NCI-H524 treated with DMSO at 0.1 percent for 48 hours (cell line): ENCODE results near the gene AFF1.

Experiments
- DNase-seq: peaks from one replicate; lab custom pipeline; 2025; lab: John Stamatoyannopoulos, UW

The AFF1 gene

GRCh38 chr4:86921608-86922252 is 13.1 kb upstream of the AFF1 start:
- DNase-seq, result no peak

DNA sequence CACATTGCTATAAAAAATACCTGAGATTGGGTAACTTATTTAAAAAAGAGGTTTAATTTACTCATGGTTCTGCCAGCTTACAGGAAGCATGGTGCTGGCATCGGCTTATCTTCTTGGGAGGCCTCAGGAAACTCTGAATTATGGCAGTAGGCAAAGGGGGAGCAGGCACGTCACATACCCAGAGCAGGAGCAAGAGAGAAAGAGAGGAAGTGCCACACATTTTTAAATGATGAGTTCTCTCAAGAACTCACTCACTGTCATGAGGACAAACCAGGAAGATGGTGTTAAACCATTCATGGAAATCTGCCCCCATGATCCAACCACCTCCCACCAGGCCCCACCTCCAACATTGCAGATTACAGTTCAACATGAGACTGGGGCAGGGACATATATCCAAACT is 10.0 kb upstream of the AFF1 start:
- no peak for DNase-seq

GRCh38 chr4:86926435-86927086 is 8.2 kb upstream of the AFF1 start:
- no peak for DNase-seq

DNA sequence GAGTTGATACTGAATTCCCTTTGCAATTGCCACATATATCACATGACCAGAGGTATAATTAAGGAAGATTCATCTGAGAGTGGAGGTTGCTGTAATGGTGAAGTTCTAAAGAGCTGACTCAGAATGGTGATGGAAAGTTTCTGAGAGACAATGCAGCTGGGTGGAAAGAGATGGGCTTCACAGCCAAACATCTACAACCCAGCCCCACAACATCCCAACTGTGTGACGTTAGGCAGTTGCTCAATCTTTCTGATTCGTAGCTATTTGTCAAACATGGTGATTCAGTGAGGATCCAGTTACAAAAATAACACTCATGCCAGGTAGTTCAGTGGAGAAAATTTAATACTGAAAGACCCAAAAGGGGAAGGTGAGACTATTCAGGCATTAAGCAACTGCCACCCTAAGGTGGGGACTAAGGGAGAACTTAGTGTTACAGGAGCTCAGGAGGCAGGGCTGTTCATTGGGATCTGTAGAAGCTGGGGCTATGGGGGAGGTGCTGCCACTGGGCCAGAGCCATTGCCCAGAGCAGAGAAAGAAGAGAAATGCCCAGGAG is 6.9 kb upstream of the AFF1 start:
- DNase-seq, result no peak

DNA sequence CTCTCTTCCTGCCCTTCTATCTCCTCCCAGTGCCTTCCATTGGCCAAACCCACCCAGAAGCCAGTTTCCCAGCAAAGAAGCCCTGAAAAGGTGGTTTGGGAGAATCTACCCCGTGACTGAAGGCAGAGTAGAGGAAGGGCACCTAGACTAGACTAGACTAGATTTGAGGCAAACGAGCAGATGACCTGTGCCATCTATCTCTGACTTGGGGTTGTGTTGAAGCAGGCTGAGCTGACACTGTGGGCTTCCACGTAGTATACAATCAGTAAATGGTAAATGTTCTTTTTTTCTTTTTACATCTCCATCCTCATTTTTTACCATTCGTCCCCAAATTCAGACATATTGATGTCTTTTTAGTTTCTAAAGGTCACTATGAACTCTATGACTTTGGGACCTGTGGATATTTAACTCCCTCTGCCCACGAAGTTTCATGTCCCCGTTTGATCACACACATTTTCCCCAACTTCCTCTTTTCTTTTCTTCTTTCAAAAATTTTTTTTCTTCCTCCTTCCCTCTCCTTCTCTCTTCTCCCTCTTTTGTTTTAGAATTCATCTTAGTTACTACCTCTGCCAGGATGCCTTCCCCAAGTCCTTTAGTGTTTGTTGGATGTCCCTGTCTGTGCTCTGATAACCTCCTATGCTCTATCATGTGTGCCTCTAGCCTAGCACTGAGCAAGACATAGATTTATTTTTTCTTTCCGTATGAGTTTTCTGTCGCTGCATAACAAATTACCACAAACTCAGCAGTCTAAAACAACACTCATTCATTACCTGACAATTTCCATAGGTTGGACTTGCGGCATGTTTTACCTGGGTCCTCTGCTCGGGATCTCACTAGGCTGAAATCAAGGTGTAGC is 6.2 kb upstream of the AFF1 start:
- DNase-seq, result no peak

DNA sequence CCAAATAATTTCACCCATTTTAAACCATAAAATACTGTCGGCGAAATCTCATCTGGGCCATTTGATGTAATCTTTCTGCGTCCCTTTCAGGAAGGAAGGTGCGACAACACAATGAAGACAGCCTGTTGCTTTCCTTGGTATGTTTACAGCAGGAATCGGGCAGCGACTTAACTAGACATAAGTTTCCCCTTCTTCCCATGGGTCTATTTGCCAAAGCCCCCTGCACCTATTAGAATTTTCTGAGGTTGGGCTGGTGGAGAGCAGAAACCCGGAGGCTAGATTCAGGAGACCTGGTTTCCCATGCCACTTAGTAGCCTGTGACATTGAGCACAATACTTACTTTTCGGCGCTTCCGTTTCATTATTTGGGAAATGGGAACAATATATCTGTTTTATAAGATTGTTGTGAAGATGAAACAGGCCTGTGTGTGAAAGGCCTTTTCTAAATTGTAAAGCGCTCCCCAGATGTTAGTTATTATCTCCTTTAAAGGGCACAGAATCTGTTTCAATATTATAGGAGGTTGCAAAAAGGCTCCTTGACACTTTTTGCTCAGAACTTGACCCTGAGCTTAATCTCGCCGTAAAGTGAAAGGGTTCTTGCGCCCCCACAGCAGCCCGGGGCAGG is 552 bp upstream of the AFF1 start:
- DNase-seq, result no peak

GRCh38 chr4:86935566-86935852 is 698 bp downstream of the AFF1 start:
- DNase-seq, result no peak

DNA sequence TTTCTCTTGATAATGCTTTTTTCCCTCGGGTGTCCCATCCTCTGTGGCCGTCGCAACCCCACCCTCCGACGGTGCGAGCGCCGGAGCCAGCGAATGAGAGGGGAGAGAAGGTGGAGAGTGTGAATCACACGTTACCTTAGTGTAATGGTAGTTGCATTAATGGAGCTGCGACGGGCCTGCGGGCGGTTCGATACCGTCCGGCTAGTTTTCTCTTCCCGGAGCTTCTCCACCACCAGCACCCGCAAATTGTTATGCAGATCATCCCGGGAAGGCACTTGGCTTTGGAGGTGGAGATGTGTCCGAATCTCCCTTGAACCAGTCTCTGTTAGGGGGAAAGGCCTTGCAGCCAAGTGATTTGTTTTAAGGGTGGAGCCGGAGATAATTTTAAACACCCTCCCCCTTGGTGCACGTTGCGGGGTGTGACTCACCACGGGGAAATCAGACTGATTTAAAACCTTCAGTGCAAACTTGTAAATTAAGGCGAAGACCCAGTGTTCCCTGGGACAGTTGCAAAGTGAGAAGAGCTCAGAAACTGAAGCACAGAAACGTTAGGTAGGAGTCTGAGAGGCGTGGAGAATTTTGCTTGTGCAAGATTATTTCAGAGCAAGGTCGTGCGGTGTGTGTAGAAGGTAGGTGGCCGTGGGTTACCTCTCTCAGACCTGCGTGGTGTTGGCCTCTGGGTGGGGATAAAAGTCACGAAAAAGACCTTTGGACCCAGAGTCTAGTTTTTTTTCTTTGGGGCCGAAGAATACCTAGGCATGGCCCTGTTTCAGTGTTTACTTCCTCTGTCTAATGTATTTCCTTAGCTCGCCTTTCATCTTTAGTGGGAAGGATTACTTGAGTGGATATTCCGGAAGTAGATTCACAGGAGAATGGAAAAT is 1.3 kb downstream of the AFF1 start:
- no peak for DNase-seq

- no peak for DNase-seq
Measured at GRCh38 chr4:86938771-86939520, 4.1 kb downstream of the AFF1 start.

- DNase-seq, result no peak
Measured at GRCh38 chr4:86939729-86940575, 5.1 kb downstream of the AFF1 start.

DNA sequence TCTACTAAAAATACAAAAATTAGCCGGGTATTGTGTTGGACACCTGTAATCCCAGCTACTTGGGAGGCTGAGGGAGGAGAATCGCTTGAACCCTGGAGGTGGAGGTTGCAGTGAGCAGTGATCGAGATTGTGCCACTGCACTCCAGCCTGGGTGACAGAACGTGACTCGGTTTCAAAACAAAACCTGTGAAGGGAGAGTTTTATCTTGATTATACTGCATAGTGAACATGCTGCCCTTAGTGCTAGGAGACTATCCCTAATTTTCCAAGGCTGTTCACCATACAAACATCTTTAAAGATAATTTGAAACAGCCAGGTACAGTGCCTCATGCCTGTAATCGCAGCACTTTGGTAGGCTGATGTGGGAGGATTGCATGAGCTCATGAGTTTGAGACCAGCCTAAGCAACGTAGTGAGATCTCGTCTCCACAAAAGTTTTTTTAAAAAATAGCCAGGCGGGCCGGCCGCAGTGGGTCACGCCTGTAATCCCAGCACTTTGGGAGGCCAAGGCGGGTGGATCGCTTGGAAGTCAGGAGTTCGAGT is 6.2 kb downstream of the AFF1 start:
- no peak for DNase-seq

DNA sequence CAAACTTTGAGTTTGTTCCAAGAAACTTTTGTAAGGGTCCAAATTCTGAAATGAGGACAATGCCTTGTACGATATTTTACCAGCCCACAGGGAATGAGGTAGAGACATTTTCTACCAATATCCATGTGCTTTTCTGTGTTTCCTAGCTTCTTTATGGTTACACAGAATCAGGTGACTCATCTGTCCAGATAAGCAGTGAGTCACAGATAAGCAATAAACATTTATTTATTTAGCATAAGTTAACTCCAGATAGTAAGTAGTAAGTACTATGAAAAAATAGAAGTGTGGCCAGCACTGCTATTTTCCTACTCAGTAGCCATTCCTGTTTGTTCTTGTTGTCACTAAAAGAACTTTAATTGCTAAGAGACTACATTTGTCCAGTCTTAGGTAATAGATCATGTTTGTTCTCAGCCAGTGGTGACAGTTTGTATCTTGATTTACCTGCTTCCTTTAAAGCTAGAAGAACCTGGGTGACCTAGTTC is 7.4 kb downstream of the AFF1 start:
- no peak for DNase-seq

- DNase-seq, result no peak
Measured at GRCh38 chr4:86944964-86945781, 10.4 kb downstream of the AFF1 start.

DNA sequence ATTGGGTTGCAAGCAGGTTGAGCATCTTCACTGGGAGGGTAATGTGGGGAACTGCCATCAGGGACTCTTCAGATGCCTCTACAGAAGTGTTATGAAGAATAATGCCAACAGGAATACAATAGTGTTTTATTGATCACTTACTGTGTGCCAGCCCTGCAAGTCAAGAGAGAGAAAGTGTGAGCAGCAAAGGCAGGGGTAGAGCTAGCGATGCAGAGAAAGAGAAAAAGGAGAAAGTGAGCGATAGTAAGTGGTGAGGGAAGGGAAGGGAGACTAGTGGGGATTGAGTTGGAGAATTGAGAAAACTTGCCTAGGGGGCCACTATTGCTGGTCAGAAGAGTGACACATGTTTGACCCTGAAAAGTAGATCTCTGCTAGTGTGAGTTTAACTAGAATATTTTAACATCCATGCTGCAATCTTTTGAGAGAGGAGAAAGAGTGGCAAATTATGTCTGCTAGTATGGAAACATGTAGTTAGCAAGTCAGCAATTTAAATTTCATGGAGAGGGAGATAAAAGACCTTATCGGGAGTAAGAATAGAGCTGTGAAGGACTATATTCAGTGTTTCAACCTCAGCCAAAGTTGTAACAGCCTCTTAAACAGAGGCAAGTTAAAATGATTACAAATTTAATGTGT is 12.2 kb downstream of the AFF1 start:
- no peak for DNase-seq

GRCh38 chr4:86947501-86948120 is 12.8 kb downstream of the AFF1 start:
- no peak for DNase-seq

GRCh38 chr4:86948276-86948675 is 13.5 kb downstream of the AFF1 start:
- no peak for DNase-seq

DNA sequence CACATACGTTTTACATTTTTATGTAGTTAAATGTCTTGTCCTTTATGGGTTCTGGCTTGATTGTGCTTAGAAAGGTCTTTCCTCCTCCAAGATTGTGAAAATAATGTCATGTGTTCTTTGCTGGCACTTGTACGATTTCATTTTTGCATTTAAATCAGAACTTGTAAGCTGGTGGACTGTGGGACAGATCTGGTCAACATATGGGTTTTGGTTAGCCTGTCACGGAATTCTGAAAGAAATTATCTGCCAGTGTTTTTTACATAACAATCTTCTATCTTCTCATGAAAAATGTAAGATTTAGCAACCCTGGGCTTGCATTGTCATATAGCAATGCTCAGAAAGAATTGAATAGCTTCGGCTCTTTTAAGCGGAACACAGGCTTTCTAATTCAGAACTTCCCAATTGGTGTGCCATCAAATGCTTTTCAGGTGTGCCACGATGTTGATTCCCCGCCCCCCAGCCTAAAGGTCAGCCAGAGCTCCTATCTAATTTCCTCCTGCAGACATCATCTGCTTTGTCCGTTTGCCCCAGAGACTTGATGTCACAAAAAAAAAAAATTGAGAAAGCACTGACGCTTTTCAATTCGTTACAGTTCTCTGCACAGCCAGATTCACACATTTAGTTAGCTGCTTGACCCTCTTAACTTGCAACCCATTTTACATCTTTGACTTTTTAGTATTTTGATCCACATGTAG is 16.2 kb downstream of the AFF1 start:
- DNase-seq, result no peak
